Mesendoderm (in vitro differentiated cells): ENCODE results near the gene LYZL1.
"Not testable (repeated sequence)": the region's sequence is repeated elsewhere in the genome, so short reads cannot be mapped to it uniquely, and the experiment has no call there.

ENCODE experiments used
- DNase-seq: peaks from one replicate; pipeline ENCODE4 v3.0.0; 2013
- H2AK5ac ChIP-seq: 2 replicates; pipeline ENCODE4 v1.6.1; 2013; ENCODE audit warnings: low read length, inconsistent platforms
- H2BK120ac ChIP-seq: 2 replicates; pipeline ENCODE4 v1.6.1; 2013; ENCODE audit warnings: low read depth, mild to moderate bottlenecking, low read length, moderate library complexity, mixed read lengths
- H2BK15ac ChIP-seq: replicated peaks from 2 replicates; pipeline ENCODE4 v1.6.1; 2013; ENCODE audit warnings: low read depth, mild to moderate bottlenecking, moderate library complexity
- H2BK5ac ChIP-seq: 2 replicates; pipeline ENCODE4 v1.6.1; 2013; ENCODE audit warnings: low read length, inconsistent platforms
- H3K18ac ChIP-seq: 2 replicates; pipeline ENCODE4 v1.6.1; 2013; ENCODE audit warnings: mild to moderate bottlenecking, low read length, mixed read lengths
- H3K23ac ChIP-seq: one replicate; pipeline ENCODE4 v1.6.1; 2013; ENCODE audit warnings: low read length
- H3K27ac ChIP-seq: 2 replicates; pipeline ENCODE4 v1.5.1; 2013; ENCODE audit warnings: low read depth, mild to moderate bottlenecking, inconsistent platforms, low read length, moderate library complexity
- H3K27me3 ChIP-seq: 2 replicates; pipeline ENCODE4 v1.6.1; 2013; ENCODE audit warnings: low read length, control low read depth, mild to moderate bottlenecking, inconsistent platforms; ENCODE audit not compliant: insufficient read depth, poor library complexity
- H3K36me3 ChIP-seq: 2 replicates; pipeline ENCODE4 v1.6.1; 2013; ENCODE audit warnings: low read length, inconsistent platforms; ENCODE audit not compliant: control insufficient read depth, insufficient read depth
- H3K4ac ChIP-seq: one replicate; pipeline ENCODE4 v1.6.1; 2013; ENCODE audit warnings: low read depth, mild to moderate bottlenecking, low read length, moderate library complexity
- H3K4me1 ChIP-seq: 2 replicates; pipeline ENCODE4 v1.6.1; 2013; ENCODE audit warnings: low read depth, low read length, inconsistent platforms; ENCODE audit not compliant: control insufficient read depth
- H3K4me2 ChIP-seq: 2 replicates; pipeline ENCODE4 v1.6.1; 2013; ENCODE audit warnings: low read length
- H3K4me3 ChIP-seq: 2 replicates; pipeline ENCODE4 v1.5.1; 2013; ENCODE audit warnings: mild to moderate bottlenecking, low read length
- H3K56ac ChIP-seq: one replicate; pipeline ENCODE4 v1.6.1; 2013; ENCODE audit warnings: low read length
- H3K79me1 ChIP-seq: 2 replicates; pipeline ENCODE4 v1.6.1; 2013; ENCODE audit warnings: low read length, inconsistent platforms
- H3K79me2 ChIP-seq: 2 replicates; pipeline ENCODE4 v1.6.1; 2013; ENCODE audit warnings: mild to moderate bottlenecking, low read length; ENCODE audit not compliant: control insufficient read depth, insufficient read depth
- H3K9ac ChIP-seq: 2 replicates; pipeline ENCODE4 v1.6.1; 2013; ENCODE audit warnings: low read length, inconsistent platforms
- H4K5ac ChIP-seq: one replicate; pipeline ENCODE4 v1.6.1; 2013; ENCODE audit warnings: low read length
- H4K8ac ChIP-seq: one replicate; pipeline ENCODE4 v1.6.1; 2013; ENCODE audit warnings: low read depth, mild to moderate bottlenecking, control low read depth, low read length, moderate library complexity
- WGBS: extraction: QIAGEN DNeasy Blood & Tissue Kit; methylation state at CpG from one replicate; pipeline ENCODE4 v1.1.7; 2013; ENCODE audit warnings: low lambda C conversion rate, missing lambda C conversion rate; ENCODE audit not compliant: insufficient coverage; ENCODE audit errors: extremely low coverage; 5-methylcytosine and 5-hydroxymethylcytosine counted together

Gene LYZL1

DNA sequence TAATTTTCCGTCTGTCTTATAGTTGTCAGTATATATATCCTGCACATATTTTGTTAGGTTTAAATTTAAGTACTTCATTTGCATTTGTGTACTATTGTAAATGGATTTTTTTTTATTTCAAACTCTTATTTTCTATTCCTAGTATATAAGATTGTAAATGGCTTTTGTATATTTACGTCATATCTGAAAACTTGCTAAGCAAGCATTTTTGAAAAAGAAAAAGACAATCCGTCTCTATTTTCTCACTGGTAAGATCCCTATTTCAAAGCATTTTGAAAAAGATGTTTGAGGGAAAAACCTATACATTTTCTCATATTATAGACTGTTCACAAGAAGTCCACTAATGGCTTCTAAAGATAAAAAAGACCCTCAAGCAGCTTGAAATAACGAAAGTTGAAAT is 1.2 kb upstream of the LYZL1 start:
- no peak for DNase-seq
- Histone ChIP-seq H3K36me3 (no peaks in the 10 kb centered on the region), H3K79me1 (no peaks in the 10 kb centered on the region), H2BK120ac (no peak overlapping the region), H3K4me2 (no peak overlapping the region), H2BK15ac (no peak overlapping the region), H4K5ac (no peak overlapping the region), H3K79me2 (no peaks in the 10 kb centered on the region), H3K9ac (no peak overlapping the region), H3K4ac (no peak overlapping the region), H3K27me3 (no peaks in the 10 kb centered on the region), H4K8ac (no peak overlapping the region), H3K4me1 (no peaks in the 10 kb centered on the region), H3K27ac (no peak overlapping the region), H3K4me3 (no peak overlapping the region), H2BK5ac (no peak overlapping the region), H3K23ac (no peak overlapping the region), H2AK5ac (no peak overlapping the region), H3K56ac (no peak overlapping the region), H3K18ac (no peak overlapping the region)
- WGBS: no CpG with 5 or more reads among the region's 4 CpGs

GRCh38 chr10:29291561-29291960 is 2.7 kb downstream of the LYZL1 start:
- H2BK120ac ChIP-seq, H3K27me3 ChIP-seq, H3K79me2 ChIP-seq, H3K23ac ChIP-seq, DNase-seq, H3K56ac ChIP-seq, H3K4ac ChIP-seq, H3K4me3 ChIP-seq, H3K79me1 ChIP-seq, H3K9ac ChIP-seq, H3K18ac ChIP-seq, H2AK5ac ChIP-seq, H4K5ac ChIP-seq, H3K4me1 ChIP-seq, H4K8ac ChIP-seq, H2BK5ac ChIP-seq, H3K36me3 ChIP-seq, H3K4me2 ChIP-seq, H2BK15ac ChIP-seq, H3K27ac ChIP-seq: not testable (repeated sequence)
- no CpG with 5 or more reads among the region's 10 CpGs for WGBS

DNA sequence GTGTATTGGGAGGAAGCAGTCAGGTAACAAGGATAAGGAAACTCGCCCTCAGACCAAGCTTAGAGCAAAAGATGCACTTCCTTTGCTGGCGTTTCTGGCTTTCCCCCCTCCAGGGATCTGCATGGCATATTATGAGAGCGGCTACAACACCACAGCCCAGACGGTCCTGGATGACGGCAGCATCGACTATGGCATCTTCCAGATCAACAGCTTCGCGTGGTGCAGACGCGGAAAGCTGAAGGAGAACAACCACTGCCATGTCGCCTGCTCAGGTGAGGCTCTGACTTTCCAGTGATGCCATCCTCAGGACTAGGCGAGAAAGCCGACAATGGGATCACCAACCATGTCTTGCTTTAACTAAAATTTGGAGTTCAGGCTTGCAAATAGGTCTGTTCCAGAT is 3.5 kb downstream of the LYZL1 start:
- not testable (repeated sequence) for H3K4me2 ChIP-seq, H3K4me1 ChIP-seq, H3K79me2 ChIP-seq, H3K9ac ChIP-seq, H4K5ac ChIP-seq, H2BK15ac ChIP-seq, H3K4me3 ChIP-seq, H4K8ac ChIP-seq, H3K18ac ChIP-seq, H2BK5ac ChIP-seq, H3K27me3 ChIP-seq, H3K56ac ChIP-seq, H2AK5ac ChIP-seq, H3K36me3 ChIP-seq, H3K23ac ChIP-seq, H3K27ac ChIP-seq, H3K79me1 ChIP-seq, H2BK120ac ChIP-seq, H3K4ac ChIP-seq, DNase-seq
- WGBS: no CpG with 5 or more reads among the region's 13 CpGs

DNA sequence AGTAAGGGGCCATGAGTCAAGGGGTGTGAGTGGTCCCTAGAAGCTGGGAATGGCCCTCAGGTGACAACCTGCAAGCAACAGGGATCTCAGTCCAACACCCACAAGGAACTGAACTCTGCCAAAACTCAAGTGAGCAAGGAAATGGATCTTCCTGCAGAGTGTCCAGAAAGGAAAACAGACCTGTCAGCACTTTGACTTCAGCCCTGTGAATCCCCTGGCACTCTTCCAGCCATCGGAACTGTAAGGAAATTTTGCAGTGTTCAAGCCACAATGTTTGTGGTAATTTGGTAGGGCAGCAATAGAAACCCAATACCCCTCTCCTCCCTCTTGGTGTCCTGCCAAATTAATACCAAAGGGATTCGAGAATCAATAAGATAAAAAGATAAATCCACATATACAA is 6.9 kb downstream of the LYZL1 start:
- no peaks in the 10 kb centered on the region for H3K36me3 ChIP-seq
- H2BK120ac ChIP-seq: no peak overlapping the region
- no peak overlapping the region for H2AK5ac ChIP-seq
- H3K23ac ChIP-seq: no peak overlapping the region
- H4K8ac ChIP-seq: no peak overlapping the region
- H3K79me2 ChIP-seq: no peaks in the 10 kb centered on the region
- H3K9ac ChIP-seq: no peak overlapping the region
- no peak overlapping the region for H3K4ac ChIP-seq
- H3K4me2 ChIP-seq: no peak overlapping the region
- no peak overlapping the region for H3K56ac ChIP-seq
- no peaks in the 10 kb centered on the region for H3K27me3 ChIP-seq
- no peaks in the 10 kb centered on the region for H3K79me1 ChIP-seq
- WGBS: no CpG with 5 or more reads among the region's 2 CpGs
- H3K18ac ChIP-seq: no peak overlapping the region
- no peak for DNase-seq
- H3K4me3 ChIP-seq: no peak overlapping the region
- no peak overlapping the region for H3K27ac ChIP-seq
- H2BK15ac ChIP-seq: no peak overlapping the region
- H4K5ac ChIP-seq: no peak overlapping the region
- no peak overlapping the region for H2BK5ac ChIP-seq
- no peaks in the 10 kb centered on the region for H3K4me1 ChIP-seq

DNA sequence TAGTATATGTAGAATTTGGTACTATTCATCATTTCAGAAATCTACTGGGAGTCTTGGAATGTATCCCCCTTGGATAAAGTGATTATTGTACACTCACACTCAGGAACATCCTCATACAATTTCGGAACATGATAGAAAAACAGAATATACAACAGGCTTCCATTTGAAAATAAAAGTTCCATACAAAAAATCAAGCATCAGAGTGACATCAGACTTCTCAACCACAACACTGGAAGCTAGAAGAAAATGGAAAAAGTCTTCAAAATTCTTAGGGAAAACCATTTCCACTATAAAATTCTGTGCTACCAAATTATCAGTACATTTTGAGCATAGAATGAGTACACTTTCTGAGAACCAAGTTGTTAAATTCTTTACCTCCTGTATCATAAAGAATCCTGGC is 8.8 kb downstream of the LYZL1 start:
- Histone ChIP-seq H3K4me2 (no peak overlapping the region), H3K4me3 (no peak overlapping the region), H2BK5ac (no peak overlapping the region), H3K36me3 (no peaks in the 10 kb centered on the region), H2AK5ac (no peak overlapping the region), H3K18ac (no peak overlapping the region), H3K56ac (no peak overlapping the region), H2BK120ac (no peak overlapping the region), H3K27ac (no peak overlapping the region), H3K79me2 (no peaks in the 10 kb centered on the region), H3K4ac (no peak overlapping the region), H3K27me3 (no peaks in the 10 kb centered on the region), H3K79me1 (no peaks in the 10 kb centered on the region), H3K4me1 (no peaks in the 10 kb centered on the region), H4K8ac (no peak overlapping the region), H4K5ac (no peak overlapping the region), H3K9ac (no peak overlapping the region), H2BK15ac (no peak overlapping the region), H3K23ac (no peak overlapping the region)
- DNase-seq: peak; percentile 61
- WGBS: no CpG with 5 or more reads among the region's 1 CpG

- Histone ChIP-seq H2BK15ac (no peak overlapping the region), H3K4me3 (no peak overlapping the region), H3K4me2 (no peak overlapping the region), H3K9ac (no peak overlapping the region), H3K79me2 (no peaks in the 10 kb centered on the region), H2AK5ac (no peak overlapping the region), H3K18ac (no peak overlapping the region), H4K5ac (no peak overlapping the region), H3K56ac (no peak overlapping the region), H3K4ac (no peak overlapping the region), H3K4me1 (no peaks in the 10 kb centered on the region), H3K36me3 (no peaks in the 10 kb centered on the region), H3K79me1 (no peaks in the 10 kb centered on the region), H3K27me3 (no peaks in the 10 kb centered on the region), H4K8ac (no peak overlapping the region), H2BK5ac (no peak overlapping the region), H2BK120ac (no peak overlapping the region), H3K23ac (no peak overlapping the region), H3K27ac (no peak overlapping the region)
- no peak for DNase-seq
- no CpG with 5 or more reads among the region's 1 CpG for whole genome bisulfite sequencing
These were observed 12.6 kb downstream of the LYZL1 start for GRCh38 chr10:29301359-29301910.
